HS-5 (cell line): ENCODE data around the gene NFIB.
A peak's percentile ranks its signal among the peaks of the same experiment; 100 is the strongest.

ENCODE experiments used
- DNase-seq: peaks from one replicate; pipeline ENCODE4 v3.0.0-alpha.2; 2012; ENCODE audit warnings: low read depth

The NFIB gene

GRCh38 chr9:14344941-14345353, 31.0 kb upstream of the NFIB start:
- DNase-seq, result no peak

DNA sequence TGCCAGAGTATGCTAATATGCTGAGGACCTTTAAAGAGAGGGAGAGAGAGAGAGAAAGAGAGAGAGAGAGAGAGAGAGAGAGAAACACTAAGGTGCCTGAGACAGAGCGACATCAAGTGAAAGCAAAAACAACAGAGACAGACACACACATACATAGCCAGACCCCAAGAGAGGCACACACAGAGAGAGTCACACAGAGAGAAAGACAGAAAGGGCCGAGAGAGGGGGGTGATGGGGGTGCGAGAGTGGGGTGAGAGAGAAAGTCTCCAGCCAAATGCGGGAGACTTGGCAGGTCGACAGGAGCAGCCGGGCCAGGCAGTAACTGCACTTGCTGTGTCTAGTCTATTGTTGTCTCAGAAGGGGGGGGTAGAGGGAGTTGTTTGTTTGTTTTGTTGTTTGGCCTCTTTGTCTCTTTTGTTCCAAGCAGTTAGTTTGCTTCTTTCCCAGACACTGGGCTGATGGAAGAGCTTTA, 30.1 kb upstream of the NFIB start:
- no peak for DNase-seq

DNA sequence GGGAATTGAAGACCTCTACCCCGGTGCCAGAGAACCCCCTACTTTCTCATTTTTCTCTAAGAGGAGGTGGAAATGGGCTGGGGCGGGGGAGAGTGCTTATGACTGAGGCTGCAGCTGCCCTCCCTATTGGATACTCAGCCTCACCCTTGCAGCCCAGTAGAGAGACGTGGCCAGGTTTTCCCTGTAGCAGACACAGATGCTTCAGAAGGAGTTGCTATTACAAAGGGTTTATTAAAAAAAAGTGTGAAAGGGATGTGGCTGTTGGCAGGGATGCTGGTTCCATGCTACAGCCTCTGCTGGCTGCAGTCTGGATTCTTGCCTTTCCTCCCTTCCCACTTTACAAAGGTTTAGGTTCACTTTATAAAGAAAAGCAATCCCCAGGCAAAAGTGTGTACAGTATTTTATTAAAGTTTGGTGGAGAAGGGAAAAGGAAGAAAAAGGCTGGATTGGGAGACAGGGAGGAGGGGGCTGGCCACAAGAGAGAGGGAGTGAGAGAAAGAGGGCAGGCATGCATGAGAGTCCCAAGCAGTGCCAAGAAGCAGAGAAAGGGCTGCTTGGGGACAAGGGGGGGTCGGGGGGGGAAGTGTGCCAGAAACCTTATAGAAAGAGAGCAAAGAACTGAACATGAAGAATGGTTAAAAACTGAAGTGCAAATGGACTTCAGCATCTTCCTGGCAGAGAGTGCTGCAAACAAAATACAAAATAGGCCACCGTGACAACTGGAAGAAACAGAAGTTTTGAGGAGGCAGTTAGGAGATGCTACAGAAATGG, 29.5 kb upstream of the NFIB start:
- DNase-seq, result no peak

DNA sequence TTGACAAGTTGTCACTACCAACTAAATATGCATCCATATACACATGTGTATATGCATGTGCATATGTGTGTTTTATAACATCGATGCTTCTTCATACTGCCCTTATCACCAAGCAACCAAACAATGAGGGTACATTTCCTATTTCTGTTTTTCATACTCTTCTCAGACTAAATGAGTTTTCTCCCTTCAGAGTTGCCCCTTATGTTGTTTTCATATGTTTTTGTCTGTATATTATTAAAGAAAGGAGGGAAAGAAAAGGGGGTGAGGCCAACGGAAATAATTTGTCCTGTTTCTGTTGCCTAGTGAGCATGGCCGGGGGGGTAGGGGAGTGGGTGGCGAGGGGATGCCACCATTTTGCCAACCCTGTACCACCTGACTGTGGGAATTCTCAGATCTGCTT, 28.8 kb upstream of the NFIB start:
- no peak for DNase-seq

DNA sequence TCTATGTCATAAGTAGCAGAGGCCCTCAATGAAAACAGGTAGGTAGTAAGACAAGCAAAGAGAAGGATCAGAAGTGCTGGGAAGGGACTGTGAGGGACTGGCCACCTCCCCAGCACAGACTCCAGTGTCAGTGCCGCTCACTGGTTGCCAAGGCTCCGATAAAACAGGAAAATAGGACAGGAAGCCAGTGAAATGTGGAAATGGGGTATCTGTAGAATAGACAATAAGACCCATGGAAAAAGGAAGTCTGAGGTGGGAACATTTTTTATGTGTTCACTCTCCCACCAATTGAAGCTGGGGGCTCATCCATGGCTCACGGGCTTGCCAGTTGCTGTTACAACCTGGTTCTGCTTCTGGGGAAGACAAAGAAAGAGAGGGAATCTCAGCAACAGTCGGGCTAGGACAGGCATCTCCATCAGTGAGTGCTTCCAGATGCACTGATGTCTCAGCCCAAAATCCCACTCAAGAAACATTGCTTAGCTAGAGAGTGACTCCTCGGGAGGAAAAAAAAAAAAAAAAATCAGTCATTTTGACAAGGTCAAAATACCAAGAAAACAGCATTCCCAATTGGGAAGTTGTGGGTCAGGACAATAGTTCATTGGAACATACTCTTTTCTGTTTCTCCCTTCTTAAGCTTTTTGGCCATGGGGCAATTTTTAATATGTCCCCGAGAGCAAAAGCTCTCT, 27.6 kb upstream of the NFIB start:
- no peak for DNase-seq

- no peak for DNase-seq
Observed at GRCh38 chr9:14340994-14341393, 27.1 kb upstream of the NFIB start.

- DNase-seq, result no peak
Observed at GRCh38 chr9:14340219-14340873, 26.4 kb upstream of the NFIB start.

- no peak for DNase-seq
Observed at GRCh38 chr9:14339746-14340145, 25.8 kb upstream of the NFIB start.

DNA sequence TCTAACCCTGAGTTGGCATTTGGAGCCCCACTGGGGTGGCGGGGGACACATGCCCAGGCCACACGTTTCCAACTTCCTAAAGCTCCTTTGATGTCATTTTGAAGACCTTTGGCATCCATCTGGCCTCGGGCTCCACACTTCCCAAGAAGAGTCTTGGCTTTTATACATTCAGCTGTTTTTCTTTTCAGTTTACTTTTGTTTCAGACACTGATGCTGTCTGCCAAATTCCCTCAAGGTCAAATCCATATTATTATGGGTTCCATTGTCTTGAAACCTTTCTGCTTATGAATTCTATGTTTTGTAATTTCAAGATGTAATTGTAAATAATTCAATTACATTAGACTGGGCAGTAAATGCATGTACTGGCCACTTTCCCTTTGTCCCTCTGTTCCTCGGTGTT, 23.7 kb upstream of the NFIB start:
- no peak for DNase-seq

GRCh38 chr9:14336244-14336643, 22.3 kb upstream of the NFIB start:
- no peak for DNase-seq

DNA sequence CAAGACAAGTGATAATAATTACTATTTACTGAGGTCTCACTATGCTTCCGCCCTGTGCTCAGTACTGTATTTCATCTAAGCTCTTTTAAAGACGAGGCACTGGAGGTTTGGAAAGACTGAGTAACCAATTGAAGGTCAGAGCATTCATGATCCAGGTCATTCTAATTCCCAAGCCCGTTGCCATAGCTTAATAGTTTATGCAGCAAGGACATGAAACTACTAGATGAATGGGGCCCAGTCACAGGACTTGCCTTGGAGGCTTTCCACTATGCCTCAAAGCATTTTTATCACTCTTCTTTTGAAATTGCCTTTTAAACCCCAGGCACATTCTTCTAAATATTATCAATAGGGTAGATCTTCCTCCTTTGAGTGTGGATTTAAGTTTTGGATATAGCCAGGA, 17.2 kb upstream of the NFIB start:
- DNase-seq, result no peak

GRCh38 chr9:14327036-14327435, 13.1 kb upstream of the NFIB start:
- DNase-seq, result no peak

DNA sequence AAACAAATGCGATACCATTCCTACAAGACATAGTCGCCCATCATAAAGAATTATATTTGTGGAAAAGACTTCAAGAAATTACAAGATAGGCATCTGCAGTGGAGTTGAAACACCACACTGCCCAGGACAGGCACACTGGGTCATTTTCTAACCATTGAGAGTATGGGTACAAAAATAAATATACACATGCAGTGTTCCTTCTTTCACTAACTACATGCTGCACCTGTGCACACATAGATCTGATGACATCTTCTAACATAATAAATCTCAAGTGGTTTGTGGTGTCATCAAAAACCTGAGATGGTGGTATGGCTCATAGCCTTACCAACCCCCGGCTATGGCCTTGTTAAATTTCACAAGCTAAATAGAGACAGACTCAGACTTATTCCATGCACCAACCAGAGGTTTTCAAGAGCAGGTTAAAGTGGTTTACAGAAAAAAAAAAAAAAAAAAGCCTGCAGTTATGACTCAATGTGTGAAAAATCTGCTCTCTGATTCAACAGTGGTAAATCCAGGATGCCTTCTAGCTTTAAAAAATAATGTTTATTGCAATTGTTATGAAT, 12.4 kb upstream of the NFIB start:
- DNase-seq, result no peak

- DNase-seq, result no peak
Observed at GRCh38 chr9:14325147-14325546, 11.2 kb upstream of the NFIB start.

- no peak for DNase-seq
Observed at GRCh38 chr9:14323985-14324650, 10.2 kb upstream of the NFIB start.

DNA sequence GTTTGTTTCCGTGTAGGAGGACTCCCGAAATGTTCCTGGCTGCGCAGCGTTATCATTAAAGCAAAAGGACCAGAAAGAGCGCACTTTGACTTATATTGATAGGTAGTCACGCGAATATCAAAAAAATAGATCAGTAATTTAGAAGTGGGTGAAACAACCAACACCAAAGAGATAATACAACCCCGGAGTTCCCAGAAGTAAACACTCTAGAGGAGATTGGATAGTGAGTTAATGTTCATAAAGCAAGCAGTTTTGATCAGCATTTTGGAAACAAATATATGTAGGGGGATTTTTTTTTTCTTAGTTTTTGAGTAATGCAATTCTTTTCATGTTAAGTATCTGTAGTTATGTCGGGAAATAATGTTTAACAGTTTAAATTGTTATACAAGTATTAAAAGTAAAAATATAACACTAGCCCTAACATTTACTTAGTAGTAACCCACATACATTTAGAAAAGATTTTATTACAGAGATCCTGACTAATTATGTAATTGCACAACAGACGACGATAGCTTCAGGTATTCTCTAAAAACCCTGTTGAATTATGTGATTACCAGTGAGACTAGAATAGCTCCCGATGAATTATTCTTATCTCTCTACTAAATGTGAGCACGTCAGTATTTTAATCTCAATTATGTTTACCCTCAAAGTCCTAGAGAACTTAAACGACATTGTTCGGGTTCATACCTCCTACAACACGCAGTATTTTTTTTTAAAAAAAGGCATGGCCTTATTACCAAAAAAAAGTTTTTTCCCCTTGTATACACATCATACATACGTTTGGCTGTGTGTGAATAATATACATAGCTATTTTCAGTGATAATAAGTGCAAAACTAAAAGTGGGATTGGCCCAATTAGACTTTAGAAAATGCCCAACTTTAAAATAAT, 9.4 kb upstream of the NFIB start:
- no peak for DNase-seq

DNA sequence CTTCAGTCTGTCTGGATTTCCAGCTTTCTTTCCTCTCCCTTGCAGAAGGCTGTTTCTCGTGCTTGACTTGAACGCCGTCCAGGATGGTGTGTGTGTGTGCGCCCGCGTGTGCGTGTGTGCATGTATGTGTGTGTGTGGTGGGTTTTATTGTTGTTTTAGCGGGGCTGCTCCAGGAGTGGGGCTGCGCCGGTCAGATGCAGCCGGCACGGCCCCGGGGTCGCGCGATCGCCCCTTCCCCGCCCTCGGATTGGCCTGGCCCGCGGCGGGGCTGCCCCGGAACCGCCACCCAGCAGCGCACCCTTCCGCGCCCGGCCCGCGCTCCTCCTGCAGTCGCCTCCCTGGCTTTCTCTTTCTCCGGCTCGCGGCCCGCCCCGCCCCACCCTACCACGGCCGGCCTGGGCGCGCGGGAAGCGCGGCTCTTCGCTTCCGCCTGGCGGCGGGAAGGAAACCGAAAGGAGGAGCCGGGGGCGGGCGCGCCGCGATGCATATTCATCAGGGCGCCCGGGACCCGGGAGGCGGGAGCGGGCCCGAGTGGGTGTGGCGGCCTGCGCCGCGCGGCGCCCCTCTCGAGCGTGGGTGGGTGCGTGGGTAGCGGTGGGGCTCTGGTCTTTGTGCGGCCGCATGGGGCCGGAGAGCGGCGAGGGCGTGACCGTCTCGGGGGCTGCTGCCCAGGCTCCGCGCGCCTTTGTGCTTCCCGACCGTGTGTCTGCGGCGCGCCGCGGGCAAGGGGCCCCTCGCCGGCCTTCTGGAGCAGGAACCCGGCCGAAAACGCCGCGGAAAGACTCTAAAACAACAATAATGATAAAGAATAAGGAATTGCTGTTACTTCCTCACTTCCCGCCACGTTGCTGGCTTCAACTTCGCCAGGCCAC, 8.5 kb upstream of the NFIB start:
- no peak for DNase-seq

- DNase-seq, result no peak
Observed at GRCh38 chr9:14321517-14322130, 7.7 kb upstream of the NFIB start.

- peak; percentile 92 for DNase-seq
Observed at GRCh38 chr9:14320271-14321181, 6.6 kb upstream of the NFIB start.
